ENCODE measurements around the gene HMBS.

HMBS gene

GRCh38 chr11:119088406-119088805, 3.7 kb downstream of the HMBS start:
- no peak overlapping the region for H3K27ac ChIP-seq
- peaks cover 5 to 28% (median 23%) of the 10 kb centered on the region in 4 donors for H3K4me1 ChIP-seq
- DNase-seq: no peak
- no peaks in the 10 kb centered on the region for H3K9me3 ChIP-seq
- TF ChIP-seq, protein P1, sequence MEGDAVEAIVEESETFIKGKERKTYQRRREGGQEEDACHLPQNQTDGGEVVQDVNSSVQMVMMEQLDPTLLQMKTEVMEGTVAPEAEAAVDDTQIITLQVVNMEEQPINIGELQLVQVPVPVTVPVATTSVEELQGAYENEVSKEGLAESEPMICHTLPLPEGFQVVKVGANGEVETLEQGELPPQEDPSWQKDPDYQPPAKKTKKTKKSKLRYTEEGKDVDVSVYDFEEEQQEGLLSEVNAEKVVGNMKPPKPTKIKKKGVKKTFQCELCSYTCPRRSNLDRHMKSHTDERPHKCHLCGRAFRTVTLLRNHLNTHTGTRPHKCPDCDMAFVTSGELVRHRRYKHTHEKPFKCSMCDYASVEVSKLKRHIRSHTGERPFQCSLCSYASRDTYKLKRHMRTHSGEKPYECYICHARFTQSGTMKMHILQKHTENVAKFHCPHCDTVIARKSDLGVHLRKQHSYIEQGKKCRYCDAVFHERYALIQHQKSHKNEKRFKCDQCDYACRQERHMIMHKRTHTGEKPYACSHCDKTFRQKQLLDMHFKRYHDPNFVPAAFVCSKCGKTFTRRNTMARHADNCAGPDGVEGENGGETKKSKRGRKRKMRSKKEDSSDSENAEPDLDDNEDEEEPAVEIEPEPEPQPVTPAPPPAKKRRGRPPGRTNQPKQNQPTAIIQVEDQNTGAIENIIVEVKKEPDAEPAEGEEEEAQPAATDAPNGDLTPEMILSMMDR (IDR thresholded peaks at IDR 0.05): no peak
- peaks cover 0 to 13% (median 0%) of the 10 kb centered on the region in 3 donors for H3K36me3 ChIP-seq
- no peaks in the 10 kb centered on the region for H3K27me3 ChIP-seq
- no peak overlapping the region for H3K4me3 ChIP-seq
- intact Hi-C loops (cut with DNase I; ENCODE audit: low total_unique reads): no loop called here

- intact Hi-C loops (cut with DNase I; ENCODE audit: low total_unique reads): no loop called here
These were observed 4.6 kb downstream of the HMBS start for GRCh38 chr11:119089319-119089718.

GRCh38 chr11:119091178-119091577, 6.5 kb downstream of the HMBS start:
- Histone ChIP-seq H3K4me3 (no peak overlapping the region), H3K4me1 (peaks cover 0 to 26% (median 19%) of the 10 kb centered on the region in 4 donors), H3K9me3 (no peaks in the 10 kb centered on the region), H3K27ac (no peak overlapping the region), H3K36me3 (peaks cover 0 to 14% (median 1%) of the 10 kb centered on the region in 3 donors), H3K27me3 (no peaks in the 10 kb centered on the region)
- intact Hi-C loops (cut with DNase I; ENCODE audit: low total_unique reads): no loop called here
- TF ChIP-seq, protein P1 (IDR thresholded peaks at IDR 0.05): no peak
- no peak for DNase-seq

More at GRCh38 chr11:119089319-119089718, 4.6 kb downstream of the HMBS start:
- TF ChIP-seq, protein P1 (IDR thresholded peaks at IDR 0.05): no peak
- Histone ChIP-seq H3K4me1 (peaks cover 5 to 32% (median 25%) of the 10 kb centered on the region in 4 donors), H3K36me3 (peaks cover 0 to 13% (median 0%) of the 10 kb centered on the region in 3 donors), H3K4me3 (no peak overlapping the region), H3K27ac (no peak overlapping the region), H3K9me3 (no peaks in the 10 kb centered on the region), H3K27me3 (no peaks in the 10 kb centered on the region)
- no peak for DNase-seq

DNA sequence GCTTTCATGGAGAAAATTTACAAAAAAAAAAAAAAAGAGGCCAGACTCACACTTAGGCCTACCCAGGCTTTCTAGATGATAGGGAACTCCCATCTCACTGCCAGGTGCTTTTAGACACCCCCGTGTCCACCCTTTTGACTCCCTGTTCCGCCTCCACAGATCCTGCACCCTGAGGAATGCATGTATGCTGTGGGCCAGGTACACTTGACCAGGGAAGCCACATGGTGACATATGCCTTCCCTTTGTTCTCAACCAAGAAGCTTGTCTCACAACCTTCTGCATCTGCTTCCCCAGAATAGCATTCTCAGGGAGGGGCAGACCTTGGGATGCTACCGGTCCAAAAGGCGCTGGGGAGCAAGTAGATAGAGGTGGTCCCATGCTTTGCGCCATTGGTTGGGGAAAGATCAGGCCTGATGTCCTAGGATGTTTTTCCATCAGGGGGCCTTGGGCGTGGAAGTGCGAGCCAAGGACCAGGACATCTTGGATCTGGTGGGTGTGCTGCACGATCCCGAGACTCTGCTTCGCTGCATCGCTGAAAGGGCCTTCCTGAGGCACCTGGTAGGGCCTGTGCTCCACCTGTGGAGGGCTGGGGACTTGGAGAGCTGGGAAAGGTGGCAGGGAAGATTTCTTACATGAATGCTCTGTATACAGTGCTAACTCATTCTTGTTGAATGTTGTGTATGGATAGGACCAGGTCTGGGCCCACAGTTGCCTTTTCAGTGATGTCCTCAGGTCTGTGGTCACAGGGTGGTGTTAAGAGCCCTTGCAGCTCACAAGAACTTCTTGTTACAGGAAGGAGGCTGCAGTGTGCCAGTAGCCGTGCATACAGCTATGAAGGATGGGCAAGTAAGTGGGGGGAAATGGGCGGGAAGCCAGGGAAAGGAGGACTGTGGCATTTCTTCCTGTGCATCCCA, 7.5 kb downstream of the HMBS start:
- DNase-seq: no peak
- H3K4me1 ChIP-seq: peaks cover 0 to 26% (median 19%) of the 10 kb centered on the region in 4 donors
- no peaks in the 10 kb centered on the region for H3K27me3 ChIP-seq
- H3K4me3 ChIP-seq: no peak overlapping the region
- H3K36me3 ChIP-seq: peaks cover 6 to 25% (median 12%) of the 10 kb centered on the region in 3 donors
- intact Hi-C loops (cut with DNase I; ENCODE audit: low total_unique reads): no loop called here
- H3K9me3 ChIP-seq: no peaks in the 10 kb centered on the region
- peak overlapping the region in 1 of 2 donors; percentile 94 for H3K27ac ChIP-seq
- TF ChIP-seq, protein P1 (IDR thresholded peaks at IDR 0.05): no peak

DNA sequence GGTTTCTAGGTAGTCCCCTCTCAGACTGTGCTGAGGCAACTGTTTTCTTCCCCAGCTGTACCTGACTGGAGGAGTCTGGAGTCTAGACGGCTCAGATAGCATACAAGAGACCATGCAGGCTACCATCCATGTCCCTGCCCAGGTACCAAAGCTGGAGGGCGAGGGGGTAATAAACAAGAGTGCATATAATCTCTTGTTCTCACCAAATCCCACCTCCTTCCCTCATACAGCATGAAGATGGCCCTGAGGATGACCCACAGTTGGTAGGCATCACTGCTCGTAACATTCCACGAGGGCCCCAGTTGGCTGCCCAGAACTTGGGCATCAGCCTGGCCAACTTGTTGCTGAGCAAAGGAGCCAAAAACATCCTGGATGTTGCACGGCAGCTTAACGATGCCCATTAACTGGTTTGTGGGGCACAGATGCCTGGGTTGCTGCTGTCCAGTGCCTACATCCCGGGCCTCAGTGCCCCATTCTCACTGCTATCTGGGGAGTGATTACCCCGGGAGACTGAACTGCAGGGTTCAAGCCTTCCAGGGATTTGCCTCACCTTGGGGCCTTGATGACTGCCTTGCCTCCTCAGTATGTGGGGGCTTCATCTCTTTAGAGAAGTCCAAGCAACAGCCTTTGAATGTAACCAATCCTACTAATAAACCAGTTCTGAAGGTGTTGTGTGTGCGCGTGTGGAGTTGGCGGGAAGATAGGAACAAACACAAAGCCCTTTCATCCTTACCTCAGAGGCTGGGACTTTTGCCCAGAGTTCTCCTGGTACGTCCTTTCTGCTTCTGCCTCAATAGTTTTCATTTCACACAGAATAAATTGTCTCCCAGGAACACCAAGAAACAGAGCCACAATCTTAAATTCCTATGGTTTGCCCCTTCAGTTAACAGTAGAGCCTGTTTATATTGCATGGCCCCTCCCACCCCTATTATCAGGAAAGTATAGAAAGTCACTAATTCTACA, 8.5 kb downstream of the HMBS start:
- no peak for DNase-seq
- H3K27me3 ChIP-seq: no peaks in the 10 kb centered on the region
- peaks cover 6 to 34% (median 21%) of the 10 kb centered on the region in 3 donors for H3K36me3 ChIP-seq
- H3K9me3 ChIP-seq: no peaks in the 10 kb centered on the region
- peaks cover 0 to 26% (median 19%) of the 10 kb centered on the region in 4 donors for H3K4me1 ChIP-seq
- peak overlapping the region; percentile 94 to 98 for H3K27ac ChIP-seq
- intact Hi-C loops (cut with DNase I; ENCODE audit: low total_unique reads): no loop called here
- TF ChIP-seq, protein P1 (IDR thresholded peaks at IDR 0.05): no peak
- peak overlapping the region; percentile 77 to 88 for H3K4me3 ChIP-seq
